NAMALWA (cell line): ENCODE measurements around the gene NOS1AP.
"Not testable (repeated sequence)": the region's sequence is repeated elsewhere in the genome, so short reads cannot be mapped to it uniquely, and the experiment has no call there.

Experiments used
- DNase-seq: peaks from one replicate; pipeline ENCODE4 v3.0.0-alpha.2; 2015; ENCODE audit warnings: low spot score

NOS1AP gene

GRCh38 chr1:162169031-162169790, 99.7 kb downstream of the NOS1AP start:
- DNase-seq: no peak

DNA sequence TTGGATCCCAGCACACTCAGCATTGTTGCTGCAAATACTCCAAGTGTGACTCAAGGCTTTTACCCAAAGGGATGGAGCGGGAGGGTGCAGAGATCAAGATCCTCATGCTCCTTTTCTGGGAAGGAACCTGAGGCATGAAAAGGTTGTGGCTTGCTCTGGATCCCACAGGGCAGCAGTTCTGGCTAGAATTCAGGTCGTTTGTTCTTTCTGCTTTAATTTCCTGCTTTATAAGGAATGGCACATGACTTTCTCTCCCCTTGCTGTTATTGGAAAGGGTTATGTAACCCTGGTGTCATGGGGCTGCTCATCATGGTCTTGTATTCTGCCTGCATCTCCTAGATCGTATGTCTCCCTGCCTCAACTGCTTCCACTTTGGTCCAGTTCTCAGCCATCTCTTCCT, 101.6 kb downstream of the NOS1AP start:
- DNase-seq: no peak

DNA sequence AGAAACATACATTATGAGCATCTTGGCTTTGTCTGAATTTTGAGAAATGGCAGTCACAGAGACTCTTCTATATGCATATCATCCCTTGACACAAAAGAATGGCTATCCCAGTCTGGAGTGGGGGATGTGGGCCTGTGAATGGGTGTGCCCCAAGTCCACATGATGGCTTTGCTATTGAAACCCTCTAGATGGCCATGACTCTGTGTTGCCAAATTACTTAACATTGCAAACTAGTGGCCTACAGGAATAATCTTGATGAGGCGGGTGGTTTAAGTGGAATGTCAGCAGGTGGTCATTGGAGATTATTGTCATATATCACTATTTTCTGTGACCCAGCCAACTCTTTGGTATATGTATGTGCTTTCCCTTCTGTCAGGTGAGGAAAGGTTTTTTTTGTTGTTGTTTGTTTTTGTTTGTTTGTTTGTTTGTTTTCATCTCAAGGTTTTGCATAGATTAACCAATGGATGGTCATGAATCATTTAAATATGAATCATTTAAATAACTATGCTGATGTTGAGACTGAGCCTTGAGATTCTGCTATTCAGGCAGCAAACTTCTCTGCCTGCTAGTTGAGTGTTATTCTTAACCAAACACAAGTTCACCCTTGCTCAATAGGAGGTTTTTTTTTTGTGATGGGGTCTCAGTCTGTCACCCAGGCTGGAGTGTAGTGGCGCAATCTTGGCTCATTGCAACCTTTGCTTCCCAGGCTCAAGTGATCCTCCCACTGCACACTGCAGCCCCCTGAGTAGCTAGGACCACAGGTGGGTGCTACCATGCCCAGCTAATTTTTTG, 103.0 kb downstream of the NOS1AP start:
- no peak for DNase-seq

GRCh38 chr1:162173607-162174006, 104.1 kb downstream of the NOS1AP start:
- DNase-seq: not testable (repeated sequence)

- not testable (repeated sequence) for DNase-seq
Observed at GRCh38 chr1:162174027-162174426, 104.5 kb downstream of the NOS1AP start.

DNA sequence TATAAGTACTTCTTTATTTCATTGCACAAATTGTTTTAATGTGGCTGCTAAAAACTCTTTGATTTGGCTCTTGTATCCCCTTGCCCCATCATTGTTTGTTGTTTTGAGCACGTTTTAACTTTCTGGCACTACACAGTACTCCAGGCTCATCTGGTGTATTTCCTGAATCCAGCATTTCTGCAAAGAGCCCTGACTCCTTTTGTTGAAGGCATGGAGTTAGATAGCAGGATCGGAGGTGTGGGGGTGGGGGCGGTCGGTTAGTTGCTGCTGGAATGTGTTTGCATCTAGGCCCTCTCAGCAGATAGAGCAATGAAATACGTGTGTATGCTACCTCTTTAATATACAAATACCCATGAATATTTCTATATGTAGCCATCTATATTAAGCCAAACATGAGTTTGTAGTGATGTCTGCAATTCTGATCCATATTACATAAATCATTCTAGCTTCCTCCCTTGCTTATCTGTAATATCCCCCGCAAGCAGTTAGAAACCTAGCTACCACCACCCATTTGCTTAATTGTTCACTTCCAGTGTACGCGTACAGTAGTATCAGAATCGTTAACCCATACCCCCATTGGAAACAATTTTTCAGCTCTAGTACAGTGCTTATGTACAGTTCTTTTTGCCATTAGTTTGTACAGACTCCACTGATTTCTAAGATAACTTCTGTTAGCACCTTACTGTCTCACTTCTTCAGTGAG, 106.0 kb downstream of the NOS1AP start:
- no peak for DNase-seq

GRCh38 chr1:162177126-162177525, 107.6 kb downstream of the NOS1AP start:
- DNase-seq: no peak

- DNase-seq: no peak
Observed at GRCh38 chr1:162178432-162178831, 108.9 kb downstream of the NOS1AP start.

GRCh38 chr1:162179121-162179520, 109.6 kb downstream of the NOS1AP start:
- no peak for DNase-seq

DNA sequence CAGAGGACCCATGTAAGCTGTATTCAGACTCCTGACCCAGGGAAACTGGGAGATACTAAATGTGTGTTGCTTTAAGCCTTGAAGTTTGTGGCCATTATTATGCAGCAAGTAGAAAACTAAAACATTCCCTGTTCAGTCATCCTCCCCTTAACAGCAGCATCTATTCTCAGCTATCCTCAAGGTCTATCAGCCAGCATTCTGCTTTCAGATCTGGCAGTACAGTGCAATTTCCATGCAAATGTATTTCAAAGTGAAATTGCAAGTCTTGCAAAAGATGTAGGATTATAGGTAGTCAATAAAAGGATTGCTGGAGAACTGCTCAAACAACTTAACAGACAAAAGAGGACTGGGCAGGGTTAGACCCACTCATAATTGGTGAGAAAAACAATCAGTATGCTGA, 111.3 kb downstream of the NOS1AP start:
- DNase-seq: no peak

DNA sequence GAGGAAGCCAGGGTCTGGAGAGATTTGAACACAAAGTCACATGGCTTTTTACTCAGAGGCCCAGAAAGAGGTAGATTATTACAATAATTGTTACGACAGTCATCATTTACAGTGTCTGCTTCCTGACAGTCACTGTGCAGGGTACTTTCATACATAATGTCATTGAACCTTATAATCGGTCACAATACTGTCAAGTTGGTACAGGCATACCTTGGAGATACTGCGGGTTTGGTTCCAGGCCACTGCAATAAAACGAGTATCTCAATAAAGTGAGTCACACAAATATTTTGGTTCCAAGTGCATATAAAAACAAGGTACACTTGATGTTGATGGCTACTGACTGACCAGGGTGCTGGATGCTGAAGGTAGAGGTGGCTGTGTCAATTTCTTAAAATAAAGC, 112.6 kb downstream of the NOS1AP start:
- DNase-seq: no peak

- no peak for DNase-seq
Observed at GRCh38 chr1:162185314-162186025, 116.0 kb downstream of the NOS1AP start.

DNA sequence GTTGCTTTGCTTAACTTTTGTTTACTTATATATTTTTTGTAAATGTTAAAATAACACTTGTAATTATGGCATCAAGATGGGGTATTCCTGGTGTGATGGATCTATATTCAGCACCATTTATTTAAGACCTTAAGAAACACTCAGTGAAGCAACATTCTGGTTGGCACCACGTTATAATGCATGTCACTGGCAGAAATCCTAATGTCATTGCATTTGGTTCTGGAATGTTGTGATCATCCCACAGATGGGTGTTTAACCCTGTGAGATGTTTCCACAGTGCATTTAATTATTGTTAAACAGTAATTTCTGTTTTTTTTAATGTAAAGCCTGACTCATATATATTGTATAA, 116.5 kb downstream of the NOS1AP start:
- DNase-seq: no peak

DNA sequence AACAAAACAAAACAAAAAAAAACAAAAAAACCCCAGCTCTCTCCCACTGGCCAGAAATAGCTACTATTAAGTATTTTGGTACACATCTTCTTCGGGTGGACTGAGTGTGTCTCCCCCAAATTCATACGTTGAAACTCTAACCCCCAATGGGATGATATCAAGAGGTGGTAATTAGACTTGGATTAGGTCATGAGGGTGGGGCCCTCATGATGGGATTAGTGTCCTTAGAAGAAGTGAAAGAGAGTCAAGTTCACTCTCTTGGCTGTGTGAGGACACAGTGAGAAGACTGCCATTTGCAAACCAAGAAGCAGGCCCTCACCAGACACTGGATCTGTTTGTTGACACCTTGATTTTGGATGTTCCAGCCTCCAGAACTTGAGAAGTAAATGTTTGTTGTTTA, 116.9 kb downstream of the NOS1AP start:
- DNase-seq: no peak

GRCh38 chr1:162187687-162188276, 118.3 kb downstream of the NOS1AP start:
- DNase-seq: no peak

- DNase-seq: no peak
Observed at GRCh38 chr1:162189345-162189744, 119.9 kb downstream of the NOS1AP start.

GRCh38 chr1:162191396-162192305, 122.2 kb downstream of the NOS1AP start:
- DNase-seq: no peak

GRCh38 chr1:162192306-162192678, 122.8 kb downstream of the NOS1AP start:
- no peak for DNase-seq

DNA sequence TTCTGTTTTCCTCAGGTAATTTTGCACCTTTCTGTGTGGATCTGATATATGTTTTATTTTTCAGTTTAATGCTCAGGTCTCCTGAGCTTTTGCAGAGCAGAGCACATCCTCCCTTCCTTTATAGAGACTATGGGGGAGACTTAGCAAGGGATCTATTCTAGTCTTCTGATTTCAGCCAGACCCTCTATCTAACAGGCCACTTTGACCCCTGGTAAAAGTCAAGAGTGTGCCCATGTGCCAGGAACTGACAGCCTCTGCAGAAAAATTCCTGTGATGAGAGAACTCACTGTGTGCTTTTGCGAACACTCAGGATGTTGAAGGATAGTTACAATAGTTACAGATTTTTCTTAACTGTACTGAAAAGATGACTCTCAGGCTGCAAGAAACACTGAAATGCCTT, 123.3 kb downstream of the NOS1AP start:
- no peak for DNase-seq

- no peak for DNase-seq
Observed at GRCh38 chr1:162193221-162193620, 123.7 kb downstream of the NOS1AP start.

DNA sequence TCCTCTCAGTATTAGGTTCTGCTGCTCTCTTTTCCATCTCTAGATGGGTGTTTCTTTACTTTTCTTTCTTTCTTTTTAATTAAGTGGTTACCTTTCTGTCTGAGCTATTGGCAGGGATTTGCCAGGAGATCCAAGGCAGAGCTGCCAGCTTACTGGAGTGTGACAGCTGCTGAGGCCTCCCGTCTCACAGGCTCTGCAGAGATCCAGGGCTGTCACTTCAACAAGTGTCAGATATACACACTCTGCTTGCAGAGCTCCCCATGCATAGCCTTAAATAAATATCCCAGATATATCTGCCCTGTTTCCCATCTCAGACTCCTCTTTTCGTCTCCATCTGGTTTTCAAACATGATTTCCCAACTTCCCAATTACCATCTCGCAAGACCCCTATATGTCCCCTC, 124.3 kb downstream of the NOS1AP start:
- DNase-seq: no peak
